ENCODE measurements around the gene GP9. TPM values are rescaled to one million over a fixed set of nuclear protein-coding genes. Genes with fewer than 3 reads are reported as not detected.

The GP9 gene
- total and polyA plus RNA-seq, 8 donors = not detected

GRCh38 chr3:129033633-129034321 is 26.8 kb upstream of the GP9 start:
- Histone ChIP-seq H3K4me3 (no peak overlapping the region), H3K27me3 (no peaks in the 10 kb centered on the region), H3K9me3 (no peaks in the 10 kb centered on the region), H3K27ac (no peak overlapping the region), H3K36me3 (peaks cover 0 to 25% (median 11%) of the 10 kb centered on the region in 4 donors), H3K4me1 (peaks cover 0 to 21% (median 16%) of the 10 kb centered on the region in 4 donors)
- intact Hi-C loops (cut with DNase I; ENCODE audit: low total_unique reads) = no loop called here
- WGBS, 5 donors = 88 to 94% (median 92%) methylated on average over 4 to 12 of the region's 12 CpGs
- DNase-seq = no peak
- no peak for TF ChIP-seq EP300 (IDR thresholded peaks at IDR 0.05)
- no peak for TF ChIP-seq CTCF (IDR thresholded peaks at IDR 0.05)
- no peak for TF ChIP-seq POLR2A (IDR thresholded peaks at IDR 0.05)
- no peak for TF ChIP-seq POLR2AphosphoS5 (IDR thresholded peaks at IDR 0.05)

GRCh38 chr3:129034642-129035041 is 25.9 kb upstream of the GP9 start:
- WGBS, 5 donors = 88 to 94% (median 89%) methylated on average over 6 of the region's 6 CpGs
- TF ChIP-seq CTCF (IDR thresholded peaks at IDR 0.05) (no peak), POLR2A (IDR thresholded peaks at IDR 0.05) (no peak), EP300 (IDR thresholded peaks at IDR 0.05) (no peak), POLR2AphosphoS5 (IDR thresholded peaks at IDR 0.05) (no peak)
- H3K27me3 ChIP-seq = no peaks in the 10 kb centered on the region
- peak overlapping the region in 1 of 5 donors; percentile 45 for H3K27ac ChIP-seq
- peaks cover 0 to 25% (median 11%) of the 10 kb centered on the region in 4 donors for H3K36me3 ChIP-seq
- H3K4me3 ChIP-seq = no peak overlapping the region
- H3K4me1 ChIP-seq = peaks cover 0 to 26% (median 20%) of the 10 kb centered on the region in 4 donors
- intact Hi-C loops (cut with DNase I; ENCODE audit: low total_unique reads) = no loop called here
- DNase-seq = no peak
- no peaks in the 10 kb centered on the region for H3K9me3 ChIP-seq

GRCh38 chr3:129035360-129036221 is 25.0 kb upstream of the GP9 start:
- no peak for DNase-seq
- peaks cover 0 to 30% (median 22%) of the 10 kb centered on the region in 4 donors for H3K4me1 ChIP-seq
- 67 to 76% (median 70%) methylated on average over 9 to 11 of the region's 11 CpGs for WGBS, 5 donors
- peak overlapping the region in 2 of 5 donors; percentile 9 to 45 for H3K27ac ChIP-seq
- H3K9me3 ChIP-seq = no peaks in the 10 kb centered on the region
- H3K4me3 ChIP-seq = no peak overlapping the region
- no peaks in the 10 kb centered on the region for H3K27me3 ChIP-seq
- TF ChIP-seq EP300 (IDR thresholded peaks at IDR 0.05) (no peak), CTCF (IDR thresholded peaks at IDR 0.05) (no peak), POLR2AphosphoS5 (IDR thresholded peaks at IDR 0.05) (no peak), POLR2A (IDR thresholded peaks at IDR 0.05) (no peak)
- intact Hi-C loops (cut with DNase I; ENCODE audit: low total_unique reads) = no loop called here
- H3K36me3 ChIP-seq = peaks cover 0 to 25% (median 10%) of the 10 kb centered on the region in 4 donors

- Histone ChIP-seq H3K27ac (peak overlapping the region in 1 of 5 donors; percentile 9), H3K4me3 (no peak overlapping the region), H3K4me1 (peaks cover 0 to 30% (median 20%) of the 10 kb centered on the region in 4 donors), H3K36me3 (peaks cover 0 to 25% (median 7%) of the 10 kb centered on the region in 4 donors), H3K27me3 (no peaks in the 10 kb centered on the region), H3K9me3 (no peaks in the 10 kb centered on the region)
- no peak for TF ChIP-seq POLR2AphosphoS5 (IDR thresholded peaks at IDR 0.05)
- no peak for TF ChIP-seq EP300 (IDR thresholded peaks at IDR 0.05)
- no peak for TF ChIP-seq CTCF (IDR thresholded peaks at IDR 0.05)
- WGBS, 5 donors = 77 to 87% (median 80%) methylated on average over 10 of the region's 10 CpGs
- intact Hi-C loops (cut with DNase I; ENCODE audit: low total_unique reads) = no loop called here
- DNase-seq = no peak
Observed at GRCh38 chr3:129036222-129037092, 24.1 kb upstream of the GP9 start.
